HFF-Myc (cell line): ENCODE measurements around the gene CCDC70.

Source experiments
- DNase-seq: peaks from one replicate; pipeline ENCODE4 v3.0.0-alpha.2; 2011; ENCODE audit warnings: low read depth; ENCODE audit errors: extremely low read depth
- H3K4me3 ChIP-seq: replicated peaks from 2 replicates; pipeline ENCODE4 v1.5.1; 2011; ENCODE audit warnings: low read depth, mild to moderate bottlenecking, control low read depth, low read length
- CTCF ChIP-seq: IDR thresholded peaks from 2 replicates; pipeline ENCODE4 v1.5.1; 2012; ENCODE audit warnings: mild to moderate bottlenecking, low read depth, low read length, control low read depth; ENCODE audit errors: missing control alignments

CCDC70 gene

GRCh38 chr13:51870616-51871015 is 8.8 kb downstream of the CCDC70 start:
- TF ChIP-seq CTCF: no peak

GRCh38 chr13:51873117-51873798 is 11.5 kb downstream of the CCDC70 start:
- no peak for TF ChIP-seq CTCF
- H3K4me3 ChIP-seq: no peak overlapping the region

More at GRCh38 chr13:51870616-51871015, 8.8 kb downstream of the CCDC70 start:
- H3K4me3 ChIP-seq: no peak overlapping the region
- no peak for DNase-seq

GRCh38 chr13:51873837-51874236 is 12.1 kb downstream of the CCDC70 start:
- no peak for TF ChIP-seq CTCF
- H3K4me3 ChIP-seq: no peak overlapping the region
- no peak for DNase-seq

More at GRCh38 chr13:51873117-51873798, 11.5 kb downstream of the CCDC70 start:
- DNase-seq: no peak

- H3K4me3 ChIP-seq: no peak overlapping the region
- no peak for DNase-seq
- TF ChIP-seq CTCF: no peak
Measured at GRCh38 chr13:51874651-51875050, 12.9 kb downstream of the CCDC70 start.

- no peak overlapping the region for H3K4me3 ChIP-seq
- no peak for TF ChIP-seq CTCF
- no peak for DNase-seq
Measured at GRCh38 chr13:51879133-51879532, 17.4 kb downstream of the CCDC70 start.

GRCh38 chr13:51881296-51881695 is 19.5 kb downstream of the CCDC70 start:
- no peak for TF ChIP-seq CTCF
- no peak for DNase-seq
- H3K4me3 ChIP-seq: no peak overlapping the region
